Hepatocyte (in vitro differentiated cells): ENCODE data around the gene CLTCL1. TPM values are rescaled to one million over a fixed set of nuclear protein-coding genes. Genes with fewer than 3 reads are reported as not detected.
"Not testable (repeated sequence)": the region's sequence is repeated elsewhere in the genome, so short reads cannot be mapped to it uniquely, and the experiment has no call there.

Experiments
- DNase-seq: peaks from one replicate; pipeline ENCODE4 v3.0.0-alpha.2; 2016; ENCODE audit warnings: low spot score
- H2AFZ ChIP-seq: fragments of 200-600 bp; sonication (generic); 2 replicates; pipeline ENCODE4 v1.6.0; 2016; ENCODE audit warnings: antibody characterized with exemption, mild to moderate bottlenecking
- H3K27ac ChIP-seq: fragments of 200-600 bp; sonication (generic); 2 replicates; pipeline ENCODE4 v1.5.1; 2016; ENCODE audit warnings: mild to moderate bottlenecking
- H3K27me3 ChIP-seq: fragments of 200-600 bp; sonication (generic); 2 replicates; pipeline ENCODE4 v1.6.1; 2016
- H3K36me3 ChIP-seq: fragments of 200-600 bp; sonication (generic); replicated peaks from 2 replicates; pipeline ENCODE4 v1.5.1; 2016; ENCODE audit warnings: low read depth; ENCODE audit not compliant: insufficient read depth
- H3K4me1 ChIP-seq: fragments of 200-600 bp; sonication (generic); 2 replicates; pipeline ENCODE4 v1.5.1; 2016; ENCODE audit warnings: mild to moderate bottlenecking, moderate library complexity; ENCODE audit not compliant: insufficient read depth
- H3K4me2 ChIP-seq: fragments of 200-600 bp; sonication (generic); 2 replicates; pipeline ENCODE4 v1.6.0; 2016
- H3K4me3 ChIP-seq: fragments of 200-600 bp; sonication (generic); 2 replicates; pipeline ENCODE4 v1.5.1; 2016; ENCODE audit warnings: mild to moderate bottlenecking
- H3K79me2 ChIP-seq: fragments of 200-600 bp; sonication (generic); 2 replicates; pipeline ENCODE4 v1.6.0; 2017; ENCODE audit warnings: mild to moderate bottlenecking
- H3K9me2 ChIP-seq: fragments of 200-600 bp; sonication (generic); replicated peaks from 2 replicates; pipeline ENCODE4 v1.6.0; 2017; ENCODE audit warnings: mild to moderate bottlenecking; ENCODE audit not compliant: insufficient read depth
- H3K9me3 ChIP-seq: fragments of 200-600 bp; sonication (generic); 2 replicates; pipeline ENCODE4 v1.5.1; 2016; ENCODE audit warnings: low read depth, mild to moderate bottlenecking
- H4K20me1 ChIP-seq: fragments of 200-600 bp; sonication (generic); 2 replicates; pipeline ENCODE4 v1.6.0; 2016; ENCODE audit warnings: mild to moderate bottlenecking; ENCODE audit not compliant: insufficient read depth, poor library complexity, severe bottlenecking
- EZH2 ChIP-seq: fragments of 200-600 bp; sonication (generic); IDR thresholded peaks from 2 replicates; pipeline ENCODE4 v1.6.1; 2016; ENCODE audit warnings: antibody characterized with exemption, mild to moderate bottlenecking, borderline replicate concordance
- EZH2phosphoT487 ChIP-seq: fragments of 200-600 bp; sonication (generic); IDR thresholded peaks from one replicate; pipeline ENCODE4 v1.6.1; 2018; ENCODE audit warnings: antibody characterized with exemption, mild to moderate bottlenecking, low read depth, moderate library complexity; ENCODE audit not compliant: unreplicated experiment, severe bottlenecking
- WGBS: methylation state at CpG from one replicate; pipeline ENCODE4 v1.1.6; 2016; ENCODE audit warnings: low lambda C conversion rate; ENCODE audit errors: missing lambda C conversion rate; 5-methylcytosine and 5-hydroxymethylcytosine counted together
- polyA plus RNA-seq: library from polyadenylated mRNA; unstranded; fragments of >200 nt; fragmentation: Nextera tagmentation; extraction: Ambion mirVana; gene quantifications from 2 replicates; pipeline ENCODE4 v1.2.1, GENCODE V29; 2016
- total RNA-seq: library from RNA; depleted of rRNA; stranded (reverse); fragments of >200 nt; gene quantifications from 2 replicates; pipeline ENCODE4 v1.2.3, GENCODE V29; 2014
- TF ChIP-seq, protein P1 (sequence below): fragments of 200-600 bp; sonication (generic); IDR thresholded peaks from 2 replicates; pipeline ENCODE4 v1.5.1; 2016; ENCODE audit warnings: antibody characterized with exemption, mild to moderate bottlenecking; ENCODE audit not compliant: poor library complexity

Gene CLTCL1
- total and polyA plus RNA-seq, 2 experiments from 2014 or later = 2.2 to 3.7 TPM

DNA sequence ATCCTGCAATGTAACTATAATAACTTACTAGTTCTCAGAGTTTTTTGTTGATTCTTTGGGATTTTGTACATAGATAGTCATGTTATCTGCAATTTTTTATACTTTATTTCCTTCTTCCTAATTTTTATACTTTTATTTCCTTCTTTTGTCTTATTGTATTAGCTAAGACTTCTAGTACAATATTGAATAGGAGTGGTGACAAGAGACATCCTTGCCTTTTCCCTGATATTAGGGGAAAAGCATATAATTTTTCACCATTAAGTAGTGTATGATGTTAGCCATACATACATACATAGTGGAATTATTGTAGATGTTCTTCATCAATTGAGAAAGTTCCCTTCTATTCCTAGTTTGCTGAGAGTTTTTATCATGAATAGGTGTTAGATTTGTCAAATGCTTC lies 27.8 kb upstream of the CLTCL1 start:
- TF ChIP-seq, protein P1, sequence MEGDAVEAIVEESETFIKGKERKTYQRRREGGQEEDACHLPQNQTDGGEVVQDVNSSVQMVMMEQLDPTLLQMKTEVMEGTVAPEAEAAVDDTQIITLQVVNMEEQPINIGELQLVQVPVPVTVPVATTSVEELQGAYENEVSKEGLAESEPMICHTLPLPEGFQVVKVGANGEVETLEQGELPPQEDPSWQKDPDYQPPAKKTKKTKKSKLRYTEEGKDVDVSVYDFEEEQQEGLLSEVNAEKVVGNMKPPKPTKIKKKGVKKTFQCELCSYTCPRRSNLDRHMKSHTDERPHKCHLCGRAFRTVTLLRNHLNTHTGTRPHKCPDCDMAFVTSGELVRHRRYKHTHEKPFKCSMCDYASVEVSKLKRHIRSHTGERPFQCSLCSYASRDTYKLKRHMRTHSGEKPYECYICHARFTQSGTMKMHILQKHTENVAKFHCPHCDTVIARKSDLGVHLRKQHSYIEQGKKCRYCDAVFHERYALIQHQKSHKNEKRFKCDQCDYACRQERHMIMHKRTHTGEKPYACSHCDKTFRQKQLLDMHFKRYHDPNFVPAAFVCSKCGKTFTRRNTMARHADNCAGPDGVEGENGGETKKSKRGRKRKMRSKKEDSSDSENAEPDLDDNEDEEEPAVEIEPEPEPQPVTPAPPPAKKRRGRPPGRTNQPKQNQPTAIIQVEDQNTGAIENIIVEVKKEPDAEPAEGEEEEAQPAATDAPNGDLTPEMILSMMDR = no peak
- TF ChIP-seq EZH2phosphoT487 (no peak), EZH2 (no peak)
- Histone ChIP-seq H3K4me3 (no peak overlapping the region), H2AFZ (no peak overlapping the region), H3K27me3 (no peaks in the 10 kb centered on the region), H3K36me3 (no peaks in the 10 kb centered on the region), H4K20me1 (no peaks in the 10 kb centered on the region), H3K9me2 (no peaks in the 10 kb centered on the region), H3K79me2 (no peaks in the 10 kb centered on the region), H3K9me3 (no peaks in the 10 kb centered on the region), H3K4me2 (no peak overlapping the region), H3K27ac (no peak overlapping the region), H3K4me1 (no peaks in the 10 kb centered on the region)
- DNase-seq = no peak

DNA sequence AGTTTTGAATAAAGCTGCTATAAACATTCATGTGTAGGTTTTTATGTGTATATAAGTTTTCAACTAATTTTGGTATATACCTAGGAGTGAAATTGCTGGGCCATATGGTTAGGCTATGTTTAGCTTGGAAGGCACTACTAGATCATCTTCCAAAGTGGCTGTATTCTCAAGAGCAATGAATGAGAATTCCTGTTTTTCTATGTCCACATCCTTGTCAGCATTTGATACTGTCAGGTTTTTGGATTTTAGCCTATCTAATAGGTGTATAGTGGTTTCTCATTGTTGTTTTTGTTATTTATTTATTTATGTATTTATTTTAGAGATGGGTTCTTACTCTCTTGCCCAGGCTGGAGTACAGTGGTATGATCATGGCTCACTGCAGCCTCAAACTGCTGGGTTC lies 26.3 kb upstream of the CLTCL1 start:
- Histone ChIP-seq H4K20me1 (no peaks in the 10 kb centered on the region), H3K4me3 (no peak overlapping the region), H3K27ac (no peak overlapping the region), H2AFZ (no peak overlapping the region), H3K4me2 (no peak overlapping the region), H3K36me3 (no peaks in the 10 kb centered on the region), H3K4me1 (no peaks in the 10 kb centered on the region), H3K79me2 (no peaks in the 10 kb centered on the region), H3K27me3 (no peaks in the 10 kb centered on the region), H3K9me2 (no peaks in the 10 kb centered on the region), H3K9me3 (no peaks in the 10 kb centered on the region)
- TF ChIP-seq EZH2 (no peak), EZH2phosphoT487 (no peak)
- TF ChIP-seq, protein P1 = no peak
- DNase-seq = no peak

DNA sequence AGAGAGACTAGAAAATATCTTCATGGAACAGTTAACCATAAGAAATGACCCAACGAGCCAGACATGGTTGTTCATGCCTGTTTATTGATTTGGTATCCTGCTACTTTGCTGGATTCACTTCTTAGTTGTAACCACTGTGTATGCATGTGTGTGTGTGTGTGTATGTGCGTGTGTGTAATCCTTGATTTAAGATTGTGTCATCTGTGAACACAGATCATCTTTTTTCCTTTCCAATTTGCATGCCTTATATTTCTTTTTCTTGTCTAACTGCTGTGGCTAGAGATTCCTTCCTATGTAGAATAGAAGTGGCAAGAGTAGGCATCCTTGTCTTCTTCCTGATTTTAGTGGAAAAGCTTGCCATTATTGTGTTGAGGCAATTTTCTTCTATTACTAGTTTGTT lies 16.4 kb upstream of the CLTCL1 start:
- WGBS = 79% methylated on average over 2 of the region's 2 CpGs
- H3K4me3 ChIP-seq = no peak overlapping the region
- no peaks in the 10 kb centered on the region for H4K20me1 ChIP-seq
- no peaks in the 10 kb centered on the region for H3K9me2 ChIP-seq
- no peak overlapping the region for H3K4me2 ChIP-seq
- TF ChIP-seq EZH2 (no peak), EZH2phosphoT487 (no peak)
- TF ChIP-seq, protein P1 = no peak
- H3K36me3 ChIP-seq = no peaks in the 10 kb centered on the region
- DNase-seq = no peak
- H3K9me3 ChIP-seq = no peaks in the 10 kb centered on the region
- H3K79me2 ChIP-seq = no peaks in the 10 kb centered on the region
- no peak overlapping the region for H2AFZ ChIP-seq
- H3K4me1 ChIP-seq = no peaks in the 10 kb centered on the region
- no peaks in the 10 kb centered on the region for H3K27me3 ChIP-seq
- H3K27ac ChIP-seq = no peak overlapping the region

DNA sequence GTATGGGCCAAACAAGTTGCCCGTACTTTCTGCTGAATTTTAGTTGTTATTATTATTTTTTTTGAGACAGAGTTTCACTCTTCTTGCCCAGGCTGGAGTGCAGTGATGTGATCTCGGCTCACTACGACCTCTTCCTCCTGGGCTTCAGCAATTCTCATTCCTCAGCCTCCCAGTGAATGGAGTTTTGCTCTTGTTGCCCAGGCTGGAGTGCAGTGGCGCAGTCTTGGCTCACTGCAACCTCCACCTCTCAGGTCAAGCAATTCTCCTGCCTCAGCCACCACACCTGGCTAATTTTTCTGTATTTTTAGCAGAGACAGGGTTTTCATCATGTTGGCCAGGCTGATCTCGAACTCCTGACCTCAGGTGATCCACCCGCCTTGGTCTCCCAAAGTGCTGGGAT lies 15.0 kb upstream of the CLTCL1 start:
- not testable (repeated sequence) for H3K4me2 ChIP-seq, H3K79me2 ChIP-seq, H3K4me1 ChIP-seq, H3K9me3 ChIP-seq, H3K27me3 ChIP-seq, H3K36me3 ChIP-seq, H3K9me2 ChIP-seq, H3K27ac ChIP-seq, H4K20me1 ChIP-seq, H2AFZ ChIP-seq, DNase-seq, H3K4me3 ChIP-seq
- 95% methylated on average over 6 of the region's 6 CpGs for WGBS
